Gastrocnemius medialis (tissue), 4 donors: ENCODE results near the gene CRYGB. TPM values are rescaled to one million over a fixed set of nuclear protein-coding genes. Genes with fewer than 3 reads are reported as not detected.

Experiments
- ATAC-seq, 2 donors: fragments of 150-250 bp; one replicate each; pipeline ENCODE4 v1.9.1; 2016
- DNase-seq, 2 donors: peaks; one replicate each; pipeline ENCODE4 v3.0.0-alpha.2; 2019
- H3K27ac ChIP-seq, 4 donors: fragments of 200-600 bp; sonication (generic); 1 replicate in 1 of 4; 2 replicates in 3 of 4; pipeline ENCODE4 v1.5.1; 2016 to 2018; ENCODE audit warnings: mild to moderate bottlenecking in 2 of 4, moderate library complexity in 1 of 4
- H3K27me3 ChIP-seq, 3 donors: fragments of 200-600 bp; sonication (generic) in 2 of 3; 1 replicate in 1 of 3; 2 replicates in 2 of 3; pipeline versions ENCODE4 v1.5.1 to v1.6.0; 2016 to 2019; ENCODE audit warnings: mild to moderate bottlenecking in 1 of 3, moderate library complexity in 1 of 3
- H3K36me3 ChIP-seq, 2 donors: fragments of 200-600 bp; sonication (generic) in 1 of 2; one replicate each; pipeline ENCODE4 v1.5.1; 2017 to 2018
- H3K4me1 ChIP-seq, 2 donors: fragments of 200-600 bp; sonication (generic) in 1 of 2; one replicate each; pipeline ENCODE4 v1.5.1; 2016 to 2017; ENCODE audit warnings: mild to moderate bottlenecking in 2 of 2
- H3K4me3 ChIP-seq, 4 donors: fragments of 200-600 bp; sonication (generic) in 3 of 4; 1 replicate in 1 of 4; 2 replicates in 3 of 4; pipeline ENCODE4 v1.5.1; 2016 to 2019; ENCODE audit warnings: mild to moderate bottlenecking in 2 of 4
- H3K9me3 ChIP-seq, 3 donors: fragments of 200-600 bp; sonication (generic) in 2 of 3; 1 replicate in 1 of 3; 2 replicates in 2 of 3; pipeline ENCODE4 v1.5.1; 2016 to 2019
- POLR2A ChIP-seq, 2 donors: fragments of 450-650 bp; IDR thresholded peaks; one replicate each; pipeline ENCODE4 v1.6.1; 2017; ENCODE audit warnings: antibody characterized with exemption in 2 of 2, mild to moderate bottlenecking in 2 of 2, moderate library complexity in 2 of 2
- in situ Hi-C, 4 donors: fragments of 200-750 bp; cut with MboI; loops; one replicate each; pipeline versions ENCODE4 v1.15.0 to v1.8.0; 2017; ENCODE audit warnings: low sequenced_read_pairs in 4 of 4
- intact Hi-C: fragments of 100-400 bp; cut with DNase I; formaldehyde crosslinking; loops from one replicate; pipeline ENCODE4 v1.15.1; 2023; ENCODE audit warnings: low total_unique reads
- total RNA-seq, 4 donors: library from RNA; depleted of rRNA; stranded (reverse); fragments of >200 nt; gene quantifications; one replicate each; pipeline versions ENCODE4 v1.1.0 to v1.2.3, GENCODE V29; 2016
- TF ChIP-seq, protein P1 (sequence below), 5 experiments: fragments of 450-650 bp in 3 of 5; fragments of 200-600 bp in 2 of 5; sonication (generic) in 2 of 5; IDR thresholded peaks in 4 of 5; conservative IDR thresholded peaks in 1 of 5; 1 replicate in 4 of 5; 2 replicates in 1 of 5; pipeline ENCODE4 v1.5.1; 2016 to 2019; ENCODE audit warnings: antibody characterized with exemption in 5 of 5, mild to moderate bottlenecking in 3 of 5, moderate library complexity in 3 of 5

Gene CRYGB
- total RNA-seq, 4 donors from 2014 or later, result not detected

DNA sequence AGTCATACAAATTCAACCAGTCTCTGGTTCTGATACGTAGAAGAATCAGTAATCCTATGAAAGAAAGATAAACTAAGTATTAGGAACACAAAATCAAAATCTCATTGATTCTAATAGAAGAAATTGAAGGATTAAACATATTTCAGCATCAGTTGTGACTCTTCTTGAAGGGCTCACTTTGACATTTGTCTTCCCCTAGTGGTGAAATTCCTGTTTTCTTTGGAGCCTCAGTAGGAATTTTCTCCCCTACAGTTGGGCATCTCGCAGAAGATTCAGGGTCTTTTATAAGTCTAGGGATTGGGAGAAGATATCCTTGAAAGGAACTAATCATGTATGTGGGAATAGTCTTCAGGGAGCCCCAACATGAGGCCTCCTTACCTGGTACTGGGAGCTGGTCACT is 2.8 kb upstream of the CRYGB start:
- no peaks in the 10 kb centered on the region for H3K36me3 ChIP-seq
- H3K27me3 ChIP-seq, result no peaks in the 10 kb centered on the region
- in situ Hi-C loops (no loop called here), intact Hi-C loops (no loop called here)
- ATAC-seq (no peak), DNase-seq (no peak)
- no peaks in the 10 kb centered on the region for H3K9me3 ChIP-seq
- no peak overlapping the region for H3K4me3 ChIP-seq
- H3K27ac ChIP-seq, result no peak overlapping the region
- no peaks in the 10 kb centered on the region for H3K4me1 ChIP-seq
- TF ChIP-seq, protein P1, sequence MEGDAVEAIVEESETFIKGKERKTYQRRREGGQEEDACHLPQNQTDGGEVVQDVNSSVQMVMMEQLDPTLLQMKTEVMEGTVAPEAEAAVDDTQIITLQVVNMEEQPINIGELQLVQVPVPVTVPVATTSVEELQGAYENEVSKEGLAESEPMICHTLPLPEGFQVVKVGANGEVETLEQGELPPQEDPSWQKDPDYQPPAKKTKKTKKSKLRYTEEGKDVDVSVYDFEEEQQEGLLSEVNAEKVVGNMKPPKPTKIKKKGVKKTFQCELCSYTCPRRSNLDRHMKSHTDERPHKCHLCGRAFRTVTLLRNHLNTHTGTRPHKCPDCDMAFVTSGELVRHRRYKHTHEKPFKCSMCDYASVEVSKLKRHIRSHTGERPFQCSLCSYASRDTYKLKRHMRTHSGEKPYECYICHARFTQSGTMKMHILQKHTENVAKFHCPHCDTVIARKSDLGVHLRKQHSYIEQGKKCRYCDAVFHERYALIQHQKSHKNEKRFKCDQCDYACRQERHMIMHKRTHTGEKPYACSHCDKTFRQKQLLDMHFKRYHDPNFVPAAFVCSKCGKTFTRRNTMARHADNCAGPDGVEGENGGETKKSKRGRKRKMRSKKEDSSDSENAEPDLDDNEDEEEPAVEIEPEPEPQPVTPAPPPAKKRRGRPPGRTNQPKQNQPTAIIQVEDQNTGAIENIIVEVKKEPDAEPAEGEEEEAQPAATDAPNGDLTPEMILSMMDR (IDR thresholded peaks at IDR 0.05 in 4 of 5, conservative IDR thresholded peaks at IDR 0.05 in 1 of 5), result no peak
- no peak for TF ChIP-seq POLR2A (IDR thresholded peaks at IDR 0.05)

DNA sequence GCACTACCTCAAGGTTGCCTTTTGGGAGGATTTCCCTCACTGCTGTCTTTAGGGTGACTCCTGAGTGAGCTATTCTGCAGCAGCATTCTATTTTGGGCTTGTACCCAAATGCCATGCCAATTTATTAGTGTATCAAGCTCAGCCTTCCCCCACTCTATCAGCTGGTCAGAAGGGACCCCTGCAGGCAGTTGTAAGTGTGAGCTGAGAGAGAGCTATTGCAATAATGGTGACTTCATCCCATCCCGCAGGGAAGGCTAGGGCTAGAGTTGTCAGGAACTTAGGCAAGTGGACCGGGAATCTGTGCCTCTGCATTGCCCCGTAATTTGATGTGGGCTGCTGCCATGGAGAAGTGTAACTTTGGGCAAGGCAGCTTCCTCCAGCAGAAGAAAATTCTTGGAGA is 1.8 kb upstream of the CRYGB start:
- H3K27me3 ChIP-seq, result no peaks in the 10 kb centered on the region
- no peak for ATAC-seq
- no peaks in the 10 kb centered on the region for H3K36me3 ChIP-seq
- intact Hi-C loops (no loop called here), in situ Hi-C loops (no loop called here)
- no peaks in the 10 kb centered on the region for H3K4me1 ChIP-seq
- no peak for DNase-seq
- TF ChIP-seq POLR2A (IDR thresholded peaks at IDR 0.05), result no peak
- TF ChIP-seq, protein P1 (IDR thresholded peaks at IDR 0.05 in 4 of 5, conservative IDR thresholded peaks at IDR 0.05 in 1 of 5), result no peak
- H3K4me3 ChIP-seq, result no peak overlapping the region
- no peaks in the 10 kb centered on the region for H3K9me3 ChIP-seq
- no peak overlapping the region for H3K27ac ChIP-seq

DNA sequence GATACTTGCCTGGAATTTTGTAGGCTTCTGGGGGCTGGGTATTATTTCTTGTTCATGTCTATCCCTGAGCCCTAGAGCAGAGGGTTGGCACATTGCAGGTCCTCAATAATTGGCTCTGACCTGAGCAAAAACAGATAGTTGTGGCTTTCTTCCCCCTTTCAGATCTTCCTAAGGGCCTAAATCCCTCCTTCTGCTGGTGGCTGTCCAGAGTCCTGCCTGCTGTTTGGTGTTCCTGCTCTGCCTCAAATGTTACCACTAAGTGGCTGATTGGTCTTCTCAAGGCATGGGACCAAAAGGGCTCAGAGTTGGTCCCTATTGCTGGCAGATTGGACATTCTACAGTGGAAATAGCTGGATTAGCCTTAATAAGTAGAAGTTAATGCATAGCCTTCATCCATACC is 1.1 kb upstream of the CRYGB start:
- in situ Hi-C loops, result no loop called here
- ATAC-seq, result no peak

DNA sequence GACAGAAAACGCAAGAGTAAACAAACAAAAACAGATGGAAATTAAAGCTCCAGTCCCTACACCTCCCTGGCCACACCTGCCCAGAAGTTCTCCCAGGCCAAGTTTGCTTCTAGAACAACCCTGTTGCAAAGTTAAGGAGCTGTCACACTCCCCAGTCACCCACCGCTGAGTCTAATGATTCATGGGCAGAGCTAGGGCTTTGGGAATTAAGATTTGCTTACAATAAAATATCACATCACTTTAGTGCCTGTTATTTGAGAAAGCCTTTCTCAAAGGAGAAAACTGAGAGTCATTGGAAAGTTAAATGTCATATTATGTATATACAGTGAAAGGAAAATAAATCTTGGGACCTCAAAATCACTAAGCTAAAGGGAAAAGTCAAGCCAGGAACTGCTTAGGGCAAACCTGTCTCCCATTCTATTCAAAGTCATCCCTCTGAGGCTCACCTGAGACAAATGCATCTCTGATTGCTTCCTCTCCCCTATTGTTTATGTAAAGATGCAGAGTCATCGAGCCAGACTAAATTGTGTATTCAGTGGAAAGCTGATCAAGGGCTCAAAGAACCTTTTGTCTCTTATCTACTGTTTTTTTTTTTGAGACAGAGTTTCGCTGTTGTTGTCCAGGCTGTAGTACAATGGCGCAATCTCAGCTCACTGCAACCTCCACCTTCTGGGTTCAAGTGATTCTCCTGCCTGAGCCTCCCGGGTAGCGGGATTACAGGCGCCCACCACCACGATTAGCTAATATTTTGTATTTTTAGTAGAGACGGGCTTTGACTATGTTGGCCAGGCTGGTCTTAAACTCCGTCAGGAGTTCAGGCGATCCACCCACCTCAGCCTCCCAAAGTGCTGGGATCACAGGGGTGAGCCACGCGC is 2.8 kb downstream of the CRYGB start:
- Histone ChIP-seq H3K36me3 (no peaks in the 10 kb centered on the region), H3K4me1 (no peaks in the 10 kb centered on the region), H3K9me3 (no peaks in the 10 kb centered on the region), H3K27me3 (no peaks in the 10 kb centered on the region), H3K4me3 (no peak overlapping the region), H3K27ac (no peak overlapping the region)
- intact Hi-C loops (no loop called here), in situ Hi-C loops (no loop called here)
- TF ChIP-seq, protein P1 (IDR thresholded peaks at IDR 0.05 in 4 of 5, conservative IDR thresholded peaks at IDR 0.05 in 1 of 5), result no peak
- no peak for TF ChIP-seq POLR2A (IDR thresholded peaks at IDR 0.05)
- ATAC-seq, result no peak
- DNase-seq, result no peak

More for the DNA sequence above, 1.1 kb upstream of the CRYGB start:
- no peaks in the 10 kb centered on the region for H3K36me3 ChIP-seq
- H3K4me1 ChIP-seq, result no peaks in the 10 kb centered on the region
- intact Hi-C loops, result no loop called here
- no peaks in the 10 kb centered on the region for H3K27me3 ChIP-seq
- no peak for DNase-seq
- TF ChIP-seq, protein P1 (IDR thresholded peaks at IDR 0.05 in 4 of 5, conservative IDR thresholded peaks at IDR 0.05 in 1 of 5), result no peak
- no peak for TF ChIP-seq POLR2A (IDR thresholded peaks at IDR 0.05)
- H3K27ac ChIP-seq, result no peak overlapping the region
- H3K4me3 ChIP-seq, result no peak overlapping the region
- no peaks in the 10 kb centered on the region for H3K9me3 ChIP-seq
